HG02610 (cell line): Measurements from ENCODE around the gene HBS1L.
A peak's percentile ranks its signal among the peaks of the same experiment; 100 is the strongest.

ENCODE experiments used
- ATAC-seq: cut with Tn5 transposase; IDR thresholded peaks from one replicate; pipeline ENCODE4 v1.9.1; 2021; ENCODE audit warnings: mild to moderate bottlenecking, moderate library complexity; ENCODE audit not compliant: unreplicated experiment

HBS1L gene

DNA sequence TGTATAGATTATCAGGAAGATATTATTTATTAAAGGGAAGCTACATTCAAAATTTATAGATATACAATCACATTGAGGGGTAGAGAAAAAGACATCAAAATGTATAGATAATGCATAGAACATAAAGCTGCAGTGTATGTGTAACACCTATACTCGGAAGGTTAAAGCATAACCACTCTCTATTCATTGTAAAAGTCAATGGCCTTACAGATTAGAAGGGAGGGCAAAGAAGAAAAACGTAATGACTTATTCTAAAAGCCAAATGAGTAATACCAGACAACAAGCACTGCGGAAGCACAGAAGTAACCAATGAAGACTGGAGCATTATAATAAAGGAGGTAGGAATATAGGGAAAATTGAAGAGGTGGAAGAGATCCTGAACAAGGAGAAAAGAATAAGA is 11.3 kb downstream of the HBS1L start:
- ATAC-seq: no peak

DNA sequence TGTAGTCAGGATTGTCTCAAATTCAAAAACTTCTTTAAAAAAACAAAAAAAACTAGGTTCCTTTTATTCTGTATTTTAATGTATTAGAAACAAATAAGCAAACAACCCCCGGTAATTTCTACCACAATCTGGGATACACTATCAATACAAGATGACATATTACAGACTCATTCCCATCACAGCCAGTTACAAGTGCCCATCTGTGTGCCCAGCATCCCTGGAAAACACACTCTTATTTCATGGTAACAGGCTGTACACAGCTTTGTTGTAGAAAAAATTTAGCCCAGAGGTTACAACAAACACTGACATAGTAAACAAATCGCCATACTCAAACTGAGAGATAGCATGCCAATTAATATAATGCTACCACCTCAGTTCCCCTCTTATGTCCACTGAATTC is 16.3 kb downstream of the HBS1L start:
- no peak for ATAC-seq

GRCh38 chr6:135037541-135037940 is 17.1 kb downstream of the HBS1L start:
- ATAC-seq: no peak

GRCh38 chr6:135036731-135037420 is 17.7 kb downstream of the HBS1L start:
- ATAC-seq: no peak

GRCh38 chr6:135033238-135033637 is 21.4 kb downstream of the HBS1L start:
- ATAC-seq: no peak

DNA sequence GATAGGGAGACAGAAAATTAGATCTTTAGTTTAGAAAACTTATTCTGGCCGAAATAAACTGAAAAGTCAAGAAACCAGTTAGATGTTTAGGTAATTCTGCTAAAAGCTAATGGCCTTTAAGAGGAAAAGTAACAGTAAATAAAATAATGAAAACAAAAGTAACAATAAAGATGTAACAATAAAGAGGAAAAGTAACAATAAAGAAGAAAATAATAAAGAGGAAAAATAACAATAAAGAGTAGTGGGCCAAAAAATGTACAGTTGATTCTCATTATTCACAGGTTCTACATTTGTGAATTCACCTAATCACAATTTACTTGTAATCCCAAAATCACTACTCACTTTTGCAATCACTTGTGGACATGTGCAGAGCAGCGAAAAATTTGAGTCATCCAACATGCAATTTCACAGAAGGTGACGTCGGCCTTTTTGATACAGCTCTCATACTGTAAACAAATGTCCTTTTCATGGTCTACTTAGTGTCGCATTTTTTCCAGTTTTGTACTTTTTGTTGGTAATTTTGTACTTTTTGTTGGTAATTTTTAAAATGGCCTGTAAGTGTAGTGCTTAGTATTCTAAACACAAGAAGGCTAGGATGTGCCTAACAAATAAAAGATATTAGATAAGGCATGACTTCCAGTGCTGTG is 24.0 kb downstream of the HBS1L start:
- ATAC-seq: no peak

- ATAC-seq: peak; percentile 98
Observed at GRCh38 chr6:135030056-135030473, 24.6 kb downstream of the HBS1L start.

DNA sequence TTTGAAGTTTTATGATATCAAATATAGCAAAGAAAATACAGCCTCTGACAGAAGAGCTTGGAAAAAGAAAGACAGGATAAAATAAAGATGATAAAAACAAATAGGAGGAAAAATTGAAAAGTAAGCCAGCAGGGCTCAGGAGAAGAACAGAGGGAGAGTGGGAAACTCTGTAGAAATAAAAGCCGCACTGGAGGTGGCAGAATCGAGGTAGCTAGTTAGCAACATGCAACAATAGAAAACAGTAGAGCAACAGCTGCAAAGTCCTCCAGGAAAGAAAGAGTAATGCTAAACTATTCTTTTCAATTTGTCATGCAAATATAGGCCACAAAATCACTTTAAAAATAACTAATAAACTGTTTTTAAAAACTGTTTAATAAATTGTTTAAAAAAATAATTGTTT is 28.8 kb downstream of the HBS1L start:
- no peak for ATAC-seq

- no peak for ATAC-seq
Observed at GRCh38 chr6:135025175-135025574, 29.4 kb downstream of the HBS1L start.

GRCh38 chr6:135022050-135022697 is 32.4 kb downstream of the HBS1L start:
- no peak for ATAC-seq

DNA sequence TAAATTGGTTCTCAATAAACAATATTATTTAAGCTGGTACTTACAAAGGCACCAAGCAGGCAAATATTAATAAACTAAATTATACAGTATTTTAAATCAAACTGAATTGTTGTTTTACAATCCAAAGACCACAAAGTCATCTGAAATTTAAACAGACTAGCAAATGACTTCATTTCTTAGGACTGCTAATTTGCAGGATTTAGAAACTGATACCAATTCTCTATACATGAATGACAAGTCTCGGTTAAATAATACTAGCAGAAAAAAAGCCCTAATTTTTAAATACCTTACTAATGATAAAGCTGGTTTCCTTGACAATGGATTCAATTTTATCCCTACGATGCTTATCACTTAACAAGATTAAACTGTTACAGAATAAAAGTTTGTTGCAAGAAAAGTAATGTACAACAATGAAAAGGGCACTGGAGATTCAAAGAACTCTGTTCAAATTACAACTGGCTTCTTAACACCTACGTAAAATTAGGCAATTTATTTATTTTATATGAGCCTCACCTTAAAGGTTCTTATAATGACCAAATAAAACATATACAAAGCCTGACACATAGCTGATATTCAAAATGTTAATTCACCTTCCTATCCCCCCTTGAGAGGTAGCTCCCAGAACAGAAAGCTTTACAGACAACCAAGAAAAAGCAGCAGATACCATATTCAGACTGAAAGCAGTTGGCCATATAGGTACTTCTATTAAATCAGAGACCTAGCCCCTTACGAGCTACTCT is 33.1 kb downstream of the HBS1L start:
- peak; percentile 85 for ATAC-seq

DNA sequence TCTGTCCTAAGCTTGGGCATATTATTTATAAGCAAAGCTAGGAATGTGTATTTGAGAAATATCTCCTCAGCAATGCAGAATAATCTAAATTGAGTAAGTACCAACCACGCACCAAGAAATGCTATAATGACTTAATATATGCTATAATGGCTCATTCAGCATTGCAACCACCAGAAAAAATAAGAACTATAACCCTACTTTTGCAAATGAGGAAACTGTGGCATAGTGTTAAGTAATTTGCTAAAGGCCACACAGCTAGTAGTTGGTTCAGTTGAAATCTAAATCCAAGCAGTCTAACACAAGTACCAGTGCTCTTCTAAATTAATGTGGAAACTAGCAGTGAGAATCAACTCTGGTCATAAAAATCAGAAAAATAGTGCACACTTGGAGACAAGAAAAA is 35.7 kb downstream of the HBS1L start:
- no peak for ATAC-seq

DNA sequence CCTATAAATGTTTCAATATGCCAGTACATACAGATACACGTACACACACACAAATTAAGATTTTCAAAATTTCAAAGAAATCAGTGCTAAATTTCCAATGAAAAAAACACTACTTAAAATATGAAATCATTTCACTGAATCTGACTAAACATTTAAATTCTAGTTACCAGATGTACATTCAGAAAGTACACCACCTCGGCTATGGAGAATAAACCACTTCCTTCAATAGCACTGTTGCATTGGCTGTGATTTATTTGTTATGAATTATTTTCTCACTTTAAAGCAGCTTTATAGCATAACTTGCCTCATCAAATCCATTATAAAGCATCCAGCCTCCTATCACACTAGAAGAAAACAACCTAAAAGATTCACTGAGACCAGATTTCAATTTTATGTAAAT is 36.6 kb downstream of the HBS1L start:
- ATAC-seq: no peak

DNA sequence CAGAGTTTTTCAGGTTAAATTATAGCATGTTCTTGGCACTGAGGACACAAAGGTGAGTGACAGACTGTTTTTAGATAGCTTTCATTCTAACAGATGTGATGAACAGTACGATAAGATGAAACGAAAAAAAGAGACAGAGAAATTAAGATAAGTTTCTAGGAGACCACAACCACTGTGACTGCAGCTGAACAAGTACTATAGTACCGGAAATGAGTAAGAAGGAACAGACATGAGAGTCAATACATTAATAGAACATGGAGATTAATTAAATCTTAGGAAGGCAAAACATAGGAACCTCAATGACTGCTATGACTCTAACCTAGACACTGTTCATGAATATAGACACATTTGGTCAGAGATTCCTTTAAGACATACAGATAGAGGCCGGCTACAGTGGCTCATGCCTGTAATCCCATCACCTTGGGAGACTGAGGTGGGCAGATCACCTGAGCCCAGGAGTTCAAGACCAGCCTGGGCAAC is 40.2 kb downstream of the HBS1L start:
- peak; percentile 87 for ATAC-seq

DNA sequence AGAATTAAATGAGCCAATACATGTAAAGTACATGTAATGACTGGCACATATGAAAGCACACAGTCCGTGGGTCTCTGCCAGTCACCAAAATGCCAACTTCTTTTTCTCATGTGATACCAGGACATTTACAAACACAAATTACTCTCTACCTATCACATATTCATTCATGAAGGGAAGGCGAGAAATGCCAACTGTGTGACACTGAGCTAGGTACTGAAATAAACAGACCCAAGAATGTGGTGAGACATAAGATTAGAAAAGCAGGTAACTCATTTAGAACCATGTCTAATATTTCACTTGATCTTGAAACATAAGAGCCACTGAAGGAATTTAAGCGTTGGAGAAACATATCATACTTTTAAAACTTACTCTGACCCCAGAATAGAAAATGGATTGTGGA is 41.4 kb downstream of the HBS1L start:
- ATAC-seq: no peak

GRCh38 chr6:135012764-135013163 is 41.9 kb downstream of the HBS1L start:
- ATAC-seq: no peak

- ATAC-seq: no peak
Observed at GRCh38 chr6:135012349-135012748, 42.3 kb downstream of the HBS1L start.

DNA sequence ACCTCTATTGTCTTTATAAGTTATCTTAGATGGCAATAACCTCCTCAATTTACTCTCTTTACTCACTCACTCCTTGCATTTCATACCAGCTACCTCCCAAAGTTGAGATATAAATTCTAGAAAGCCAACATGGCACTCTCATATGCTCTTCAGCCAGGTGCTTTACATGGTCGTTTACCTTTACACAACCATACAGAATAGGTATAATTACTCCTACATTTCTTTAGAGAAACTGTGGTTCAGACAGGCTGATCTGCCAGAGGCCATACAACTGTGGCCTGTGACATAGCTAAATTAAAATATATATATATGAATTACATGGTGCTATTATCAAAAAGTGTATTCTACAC is 45.7 kb downstream of the HBS1L start:
- ATAC-seq: no peak

GRCh38 chr6:135008072-135008940 is 46.3 kb downstream of the HBS1L start:
- peak; percentile 92 for ATAC-seq

- ATAC-seq: no peak
Observed at GRCh38 chr6:135006386-135006914, 48.2 kb downstream of the HBS1L start.
